GM12865 (cell line): Measurements from ENCODE around the gene TMEM42.

Experiments
- DNase-seq: peaks from one replicate; pipeline ENCODE4 v3.0.0; 2010; ENCODE audit warnings: low read depth
- H3K4me3 ChIP-seq: 2 replicates; pipeline ENCODE4 v1.5.1; 2011; ENCODE audit warnings: mild to moderate bottlenecking, low read depth, low read length, control low read depth
- CTCF ChIP-seq: IDR thresholded peaks from 2 replicates; pipeline ENCODE4 v1.5.1; 2011; ENCODE audit warnings: low read length, control low read depth, low read depth, inconsistent platforms; ENCODE audit not compliant: insufficient read depth; ENCODE audit errors: missing control alignments

The TMEM42 gene

GRCh38 chr3:44875596-44875995 lies 13.9 kb downstream of the TMEM42 start:
- no peak for DNase-seq
- TF ChIP-seq CTCF = no peak
- no peak overlapping the region for H3K4me3 ChIP-seq

- H3K4me3 ChIP-seq = no peak overlapping the region
- DNase-seq = no peak
- TF ChIP-seq CTCF = no peak
Measured at GRCh38 chr3:44877333-44877732, 15.6 kb downstream of the TMEM42 start.

GRCh38 chr3:44880284-44880683 lies 18.6 kb downstream of the TMEM42 start:
- no peak overlapping the region for H3K4me3 ChIP-seq
- no peak for TF ChIP-seq CTCF

GRCh38 chr3:44883213-44883955 lies 21.7 kb downstream of the TMEM42 start:
- H3K4me3 ChIP-seq = no peak overlapping the region
- no peak for TF ChIP-seq CTCF
- DNase-seq = no peak

More at GRCh38 chr3:44880284-44880683, 18.6 kb downstream of the TMEM42 start:
- no peak for DNase-seq

GRCh38 chr3:44883999-44884431 lies 22.3 kb downstream of the TMEM42 start:
- no peak overlapping the region for H3K4me3 ChIP-seq
- no peak for DNase-seq
- TF ChIP-seq CTCF = no peak

- no peak overlapping the region for H3K4me3 ChIP-seq
- DNase-seq = no peak
- no peak for TF ChIP-seq CTCF
Measured at GRCh38 chr3:44885618-44886017, 23.9 kb downstream of the TMEM42 start.

GRCh38 chr3:44886561-44886960 lies 24.8 kb downstream of the TMEM42 start:
- no peak for DNase-seq
- no peak overlapping the region for H3K4me3 ChIP-seq
- no peak for TF ChIP-seq CTCF
